HG02938 (cell line): ENCODE data around the gene OSER1.

Experiments used
- ATAC-seq: cut with Tn5 transposase; IDR thresholded peaks from one replicate; pipeline ENCODE4 v1.9.1; 2021; ENCODE audit warnings: mild to moderate bottlenecking, moderate library complexity; ENCODE audit not compliant: unreplicated experiment

Gene OSER1

DNA sequence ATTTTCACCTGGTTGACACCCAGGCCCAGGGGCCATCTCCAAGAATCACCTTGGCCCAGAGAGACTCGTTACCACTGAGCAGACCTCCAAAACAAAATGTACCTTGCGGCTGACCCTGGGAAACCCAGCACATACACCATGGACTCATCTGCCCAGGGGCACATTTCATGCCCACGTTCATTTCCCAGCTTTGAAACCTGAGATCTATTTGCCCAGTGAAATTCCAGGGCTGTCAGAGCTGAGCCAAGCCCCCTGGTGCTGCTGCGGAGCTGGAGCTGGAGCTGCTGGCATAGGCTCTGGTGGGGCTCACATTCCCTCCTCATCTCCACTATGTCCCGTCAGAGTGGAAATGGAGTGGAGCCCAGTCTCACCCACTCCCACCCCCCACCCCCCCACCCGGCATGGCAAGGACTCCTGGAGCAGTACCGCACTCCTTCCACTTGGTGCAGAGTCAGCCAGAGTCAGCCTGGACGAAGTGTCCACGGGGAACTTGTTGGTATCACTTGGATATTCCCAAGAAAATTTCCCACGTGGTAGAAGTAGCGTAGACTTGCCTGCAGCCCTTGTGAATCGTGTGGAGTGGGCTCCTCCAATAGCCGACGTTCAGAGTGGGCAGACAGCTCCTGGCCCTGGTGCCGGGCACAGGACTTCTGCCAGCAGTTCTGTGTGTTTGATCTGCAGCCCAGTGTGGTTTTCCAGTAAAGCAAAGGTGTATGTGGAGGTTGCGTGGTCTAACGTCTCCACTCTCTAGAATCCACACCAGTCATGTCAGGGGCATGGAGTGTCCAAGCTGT is 18.1 kb upstream of the OSER1 start:
- ATAC-seq = no peak

GRCh38 chr20:44224637-44225036 is 14.1 kb upstream of the OSER1 start:
- no peak for ATAC-seq

- no peak for ATAC-seq
Measured at GRCh38 chr20:44223721-44224120, 13.2 kb upstream of the OSER1 start.

DNA sequence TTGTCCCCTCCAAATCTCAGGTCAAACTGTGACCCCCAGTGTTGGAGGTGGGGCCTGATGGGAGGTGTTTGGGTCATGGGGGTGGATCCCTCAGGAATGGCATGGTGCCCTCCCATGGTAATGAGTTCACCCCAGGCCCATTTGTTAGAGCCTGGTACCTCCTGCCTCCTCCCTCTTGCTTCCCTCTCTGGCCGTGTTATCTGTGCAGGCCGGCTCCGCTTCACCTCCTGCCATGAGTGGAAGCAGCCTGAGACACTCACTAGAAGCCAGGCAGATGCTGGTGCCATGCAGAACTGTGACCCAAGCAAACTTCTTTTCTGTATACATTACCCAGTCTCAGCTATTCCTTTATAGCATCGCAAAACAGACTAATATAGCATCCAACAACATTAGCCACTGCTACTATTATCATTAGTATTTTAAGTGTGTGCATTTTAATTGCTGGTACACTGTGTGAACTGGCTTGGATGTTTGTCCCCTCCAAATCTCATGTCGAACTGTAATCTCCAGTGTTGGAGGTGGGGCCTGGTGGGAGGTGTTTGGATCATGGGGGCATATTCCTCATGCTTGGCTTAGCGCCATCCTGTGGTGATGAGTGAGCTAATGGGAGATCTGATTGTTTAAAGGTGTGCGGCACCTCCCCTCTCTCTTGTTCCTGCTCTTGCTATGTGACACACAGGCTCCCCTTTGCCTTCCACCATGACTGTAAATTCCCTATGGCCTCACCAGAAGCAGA is 12.2 kb upstream of the OSER1 start:
- no peak for ATAC-seq

- ATAC-seq = no peak
Measured at GRCh38 chr20:44222027-44222426, 11.5 kb upstream of the OSER1 start.

- ATAC-seq = no peak
Measured at GRCh38 chr20:44221368-44221954, 10.9 kb upstream of the OSER1 start.

DNA sequence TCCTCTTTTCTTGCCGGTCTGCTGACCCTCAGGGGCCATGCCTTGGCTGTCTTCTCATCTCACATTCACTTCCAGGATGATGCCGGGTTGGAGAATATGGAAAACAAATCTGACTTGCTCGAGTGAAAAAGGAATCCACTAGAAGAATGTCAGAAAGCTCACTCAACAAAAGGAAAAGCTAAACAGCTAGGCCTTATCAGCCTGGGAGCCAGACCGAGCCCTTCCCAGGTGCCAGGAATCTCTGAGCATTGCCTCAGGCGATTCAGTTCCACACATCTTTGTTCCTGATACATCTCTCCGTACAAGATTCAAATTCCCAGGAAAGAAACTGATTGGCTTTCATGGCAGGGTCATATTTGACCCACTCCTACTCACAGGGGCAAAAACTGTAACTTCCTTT is 9.2 kb upstream of the OSER1 start:
- ATAC-seq = no peak

- ATAC-seq = no peak
Measured at GRCh38 chr20:44219170-44219730, 8.7 kb upstream of the OSER1 start.

DNA sequence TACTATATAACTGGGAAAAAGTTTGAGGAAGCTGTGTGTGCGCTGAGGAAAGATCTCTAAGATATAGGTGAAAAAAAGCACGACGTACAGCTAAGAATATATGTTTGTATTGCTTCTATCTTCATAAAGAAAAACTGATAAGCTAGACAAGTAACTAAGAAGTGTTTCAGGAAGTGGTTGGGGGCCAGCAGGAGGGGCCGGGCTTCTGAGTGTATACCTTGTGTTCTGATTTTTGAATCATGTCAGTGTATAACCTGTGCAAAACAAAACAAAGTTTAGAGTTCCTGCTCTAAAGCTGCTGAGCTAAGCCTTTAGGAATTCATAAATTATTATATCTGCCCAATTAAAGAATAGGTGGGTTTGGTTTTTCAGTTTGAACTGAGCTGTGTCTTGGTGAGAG is 7.9 kb upstream of the OSER1 start:
- ATAC-seq = no peak

DNA sequence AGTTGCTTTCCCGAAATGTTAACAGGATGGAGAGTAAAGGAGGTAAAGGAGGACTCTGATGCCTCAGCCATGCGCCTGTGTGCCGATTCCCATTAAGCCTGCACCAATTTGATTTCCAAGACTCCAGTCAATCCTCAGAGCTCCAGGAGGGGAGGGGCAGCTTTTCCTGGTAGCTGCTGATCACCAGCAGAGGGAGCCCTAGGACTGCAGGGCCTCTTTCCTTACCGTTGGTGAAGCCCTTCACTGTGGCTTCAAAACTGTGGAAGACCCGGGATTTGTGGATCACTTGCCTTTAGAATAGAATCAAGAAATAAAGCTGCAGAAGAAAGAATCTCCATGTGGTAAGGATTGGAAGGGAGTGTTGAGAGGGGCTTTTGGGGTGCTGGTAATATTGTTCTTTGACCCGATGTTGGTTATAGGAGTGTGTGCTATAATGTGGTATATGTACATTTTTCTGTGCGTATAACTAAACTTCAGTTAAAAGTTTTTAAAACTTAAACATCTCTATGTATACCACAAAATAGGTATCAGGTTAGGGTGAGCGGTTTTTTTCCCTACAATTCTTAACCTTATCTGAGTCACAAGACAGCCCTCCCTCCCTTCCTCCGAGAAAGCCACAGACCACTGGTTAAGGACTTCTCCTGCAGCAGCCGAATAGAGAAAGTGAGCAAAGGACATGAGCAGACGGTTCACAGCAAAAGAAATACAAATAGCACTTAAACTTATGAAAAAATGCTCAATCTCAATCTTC is 6.9 kb upstream of the OSER1 start:
- no peak for ATAC-seq

DNA sequence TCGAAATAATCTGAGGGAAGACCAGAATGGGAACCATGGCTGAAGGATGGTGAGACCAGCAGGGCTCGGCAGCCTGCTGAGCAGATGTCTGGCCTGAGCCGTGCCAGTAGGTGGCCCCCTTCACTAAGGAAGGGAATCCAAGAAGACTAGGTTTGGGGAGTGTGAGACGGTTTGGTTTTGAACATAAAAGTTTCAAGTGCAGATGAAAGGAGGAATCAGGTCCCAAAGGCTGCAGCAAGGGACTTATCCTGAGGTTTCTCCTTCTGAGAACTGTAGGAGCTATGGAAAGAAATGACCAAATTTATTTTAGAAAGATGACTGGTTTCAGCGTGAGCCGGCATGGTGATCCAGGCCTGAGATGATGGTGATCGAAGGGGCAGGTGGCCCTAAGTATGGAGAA is 4.6 kb upstream of the OSER1 start:
- ATAC-seq = no peak

DNA sequence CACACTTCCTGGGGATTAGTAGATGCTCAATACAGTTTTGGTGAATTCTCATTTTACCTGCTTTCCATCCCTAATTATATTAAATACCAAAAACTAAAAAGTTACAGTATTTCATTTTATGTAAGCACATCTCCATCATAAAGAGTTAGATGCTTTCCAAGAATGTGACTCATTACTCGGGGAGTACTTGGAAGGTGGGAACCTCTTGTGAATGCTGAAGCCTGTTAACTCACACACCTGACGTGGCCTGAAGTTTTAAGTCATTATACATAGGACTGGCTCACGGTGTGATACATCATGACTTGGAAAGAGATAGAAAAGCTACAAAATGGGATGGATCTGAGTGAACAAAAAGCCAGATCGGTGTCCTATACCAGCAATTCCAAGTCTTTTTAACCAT is 2.2 kb upstream of the OSER1 start:
- ATAC-seq = no peak

GRCh38 chr20:44211177-44212039 is 837 bp upstream of the OSER1 start:
- ATAC-seq = peak; percentile 13

- ATAC-seq = no peak
Measured at GRCh38 chr20:44209686-44210405, 725 bp downstream of the OSER1 start.

- no peak for ATAC-seq
Measured at GRCh38 chr20:44208770-44209169, 1.8 kb downstream of the OSER1 start.

- ATAC-seq = no peak
Measured at GRCh38 chr20:44208165-44208564, 2.4 kb downstream of the OSER1 start.

DNA sequence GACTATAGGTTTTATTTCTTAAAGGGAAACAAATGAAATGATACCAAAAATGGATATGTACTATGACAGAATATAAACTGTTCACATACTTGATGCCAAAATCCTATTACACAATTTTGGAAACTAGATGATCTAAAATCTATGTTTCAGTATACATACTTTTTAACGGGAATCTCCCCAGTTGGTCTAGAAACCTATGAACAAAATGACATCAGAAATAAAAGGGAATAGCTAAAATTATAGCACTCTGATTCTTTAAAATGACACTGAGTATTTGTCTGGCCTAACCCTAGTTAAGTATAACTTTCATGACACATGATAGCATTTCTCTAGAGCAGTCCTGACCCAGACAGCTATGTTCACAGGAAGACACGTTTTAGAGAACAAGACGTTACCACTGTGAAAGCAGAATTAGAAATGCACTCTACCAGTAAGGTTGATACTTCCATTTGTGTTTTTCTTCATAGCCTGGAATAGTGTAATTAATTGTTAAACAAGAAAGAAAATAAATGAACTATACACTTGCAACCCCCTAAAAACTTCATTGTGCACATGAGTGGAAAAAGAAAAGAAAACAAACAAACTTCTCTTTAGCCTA is 3.3 kb downstream of the OSER1 start:
- ATAC-seq = no peak

DNA sequence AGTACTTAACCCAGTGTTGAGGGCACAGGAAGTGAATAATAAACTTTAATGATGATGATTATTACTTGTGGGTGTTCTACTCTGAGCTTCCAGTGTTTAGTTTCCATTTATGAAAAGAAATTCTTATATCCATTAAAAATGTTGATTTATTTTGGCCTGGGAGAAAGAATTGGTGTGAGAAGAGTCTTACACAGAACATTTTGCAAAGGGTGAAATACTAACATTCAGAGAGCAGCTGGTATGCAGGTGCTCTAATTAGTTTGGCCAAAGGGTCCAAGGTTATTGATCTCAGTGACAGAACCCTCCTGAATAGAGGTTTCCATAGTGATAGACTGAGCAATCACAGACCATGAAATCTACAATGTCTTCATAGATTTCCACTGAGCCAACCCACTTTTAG is 4.4 kb downstream of the OSER1 start:
- no peak for ATAC-seq

DNA sequence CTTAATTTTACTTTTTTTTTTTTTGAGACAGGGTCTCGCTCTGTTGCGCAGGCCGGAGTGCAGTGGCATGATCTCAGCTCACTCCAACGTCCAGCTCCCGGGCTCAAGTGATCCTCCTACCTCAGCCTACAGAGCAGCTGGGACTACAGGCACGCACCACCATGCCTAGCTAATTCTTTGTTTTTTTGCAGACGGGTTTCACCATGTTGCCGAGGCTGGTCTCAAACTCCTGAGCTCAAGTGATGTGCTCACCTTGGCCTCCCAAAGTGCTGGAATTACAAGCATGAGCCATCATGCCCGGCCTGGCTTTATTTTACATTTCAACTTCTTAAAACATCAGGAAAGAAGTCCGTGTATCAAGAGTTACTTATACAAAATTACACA is 5.7 kb downstream of the OSER1 start:
- ATAC-seq = no peak
